ENCODE results near the gene IGSF21. TPM values are rescaled to one million over a fixed set of nuclear protein-coding genes. Genes with fewer than 3 reads are reported as not detected.

Gene IGSF21
- total RNA-seq, 4 donors from 2014 or later: 0.31 to 3.5 (median 1.7) TPM

DNA sequence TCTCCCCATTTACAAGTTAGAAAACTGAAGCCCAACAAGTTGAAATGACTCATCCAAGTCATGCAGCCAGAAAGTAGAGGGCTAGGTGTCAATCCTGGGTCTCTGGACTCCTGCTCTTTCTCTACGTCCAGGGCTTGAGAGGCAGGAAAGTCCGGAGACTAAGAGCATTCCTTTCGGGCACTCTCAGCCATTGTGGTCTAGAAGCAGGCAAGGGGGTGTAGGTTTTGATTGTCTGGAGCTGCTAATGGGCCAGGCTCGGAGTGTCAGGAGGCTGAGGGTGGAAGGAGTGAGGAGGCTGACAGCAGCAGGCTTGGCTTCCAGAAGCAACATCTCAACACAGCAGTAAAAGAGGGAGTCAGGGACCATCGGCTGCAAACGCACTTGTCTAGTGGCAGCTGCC lies 265.6 kb downstream of the IGSF21 start:
- Histone ChIP-seq H3K36me3 (no peaks in the 10 kb centered on the region), H3K27me3 (peaks cover 38% of the 10 kb centered on the region), H3K4me3 (no peak overlapping the region), H3K9me3 (peaks cover 0 to 3% (median 0%) of the 10 kb centered on the region in 3 donors), H3K4me1 (no peaks in the 10 kb centered on the region), H3K27ac (no peak overlapping the region)
- no peak for ATAC-seq
- TF ChIP-seq POLR2A (IDR thresholded peaks at IDR 0.05) (no peak), POLR2AphosphoS5 (IDR thresholded peaks at IDR 0.05) (no peak), EP300 (IDR thresholded peaks at IDR 0.05) (no peak)
- TF ChIP-seq, protein P1, sequence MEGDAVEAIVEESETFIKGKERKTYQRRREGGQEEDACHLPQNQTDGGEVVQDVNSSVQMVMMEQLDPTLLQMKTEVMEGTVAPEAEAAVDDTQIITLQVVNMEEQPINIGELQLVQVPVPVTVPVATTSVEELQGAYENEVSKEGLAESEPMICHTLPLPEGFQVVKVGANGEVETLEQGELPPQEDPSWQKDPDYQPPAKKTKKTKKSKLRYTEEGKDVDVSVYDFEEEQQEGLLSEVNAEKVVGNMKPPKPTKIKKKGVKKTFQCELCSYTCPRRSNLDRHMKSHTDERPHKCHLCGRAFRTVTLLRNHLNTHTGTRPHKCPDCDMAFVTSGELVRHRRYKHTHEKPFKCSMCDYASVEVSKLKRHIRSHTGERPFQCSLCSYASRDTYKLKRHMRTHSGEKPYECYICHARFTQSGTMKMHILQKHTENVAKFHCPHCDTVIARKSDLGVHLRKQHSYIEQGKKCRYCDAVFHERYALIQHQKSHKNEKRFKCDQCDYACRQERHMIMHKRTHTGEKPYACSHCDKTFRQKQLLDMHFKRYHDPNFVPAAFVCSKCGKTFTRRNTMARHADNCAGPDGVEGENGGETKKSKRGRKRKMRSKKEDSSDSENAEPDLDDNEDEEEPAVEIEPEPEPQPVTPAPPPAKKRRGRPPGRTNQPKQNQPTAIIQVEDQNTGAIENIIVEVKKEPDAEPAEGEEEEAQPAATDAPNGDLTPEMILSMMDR (IDR thresholded peaks at IDR 0.05): no peak
- 63 to 90% methylated on average over 3 to 5 of the region's 6 CpGs for WGBS, 2 donors (ENCODE audit: low coverage in 1 of 2)

DNA sequence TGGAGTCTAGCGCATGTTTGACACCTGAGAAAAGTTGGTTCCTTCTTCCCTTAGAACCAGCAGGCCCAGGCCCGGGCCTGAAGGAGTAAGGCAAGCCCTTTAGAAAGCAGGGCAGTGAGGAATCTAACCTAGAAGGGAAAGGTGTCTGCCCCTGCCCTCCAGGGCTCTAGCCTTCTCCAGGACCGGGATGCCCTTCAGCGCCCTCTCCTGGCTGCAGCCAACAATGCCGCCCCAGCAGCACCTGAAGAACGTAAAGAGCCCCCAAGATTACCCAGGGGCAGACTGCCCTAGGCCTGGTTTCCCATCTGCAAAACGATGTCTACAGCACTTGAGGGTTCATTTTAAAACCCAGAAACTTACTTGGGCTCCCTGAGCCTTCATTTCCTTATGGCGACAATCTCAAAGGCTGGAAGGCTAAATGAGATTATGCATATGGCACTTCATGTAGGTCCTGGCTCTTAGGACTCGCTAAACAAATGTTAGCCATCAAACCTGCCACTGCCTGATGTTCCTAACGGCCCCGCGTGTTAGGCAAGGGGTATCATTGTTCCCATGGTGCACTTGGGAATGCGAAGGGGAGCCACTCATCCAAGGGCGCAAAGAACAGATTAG lies 266.4 kb downstream of the IGSF21 start:
- H3K4me3 ChIP-seq: no peak overlapping the region
- no peaks in the 10 kb centered on the region for H3K4me1 ChIP-seq
- TF ChIP-seq EP300 (IDR thresholded peaks at IDR 0.05) (no peak), POLR2AphosphoS5 (IDR thresholded peaks at IDR 0.05) (no peak), POLR2A (IDR thresholded peaks at IDR 0.05) (no peak)
- TF ChIP-seq, protein P1 (IDR thresholded peaks at IDR 0.05): no peak
- peaks cover 0 to 12% (median 0%) of the 10 kb centered on the region in 3 donors for H3K9me3 ChIP-seq
- ATAC-seq: no peak
- H3K27me3 ChIP-seq: peaks cover 40% of the 10 kb centered on the region
- WGBS, 2 donors (ENCODE audit: low coverage in 1 of 2): 24% methylated on average over 5 of the region's 14 CpGs; no CpG with 5 or more reads in 1 of the 2 donors
- H3K27ac ChIP-seq: no peak overlapping the region
- no peaks in the 10 kb centered on the region for H3K36me3 ChIP-seq

DNA sequence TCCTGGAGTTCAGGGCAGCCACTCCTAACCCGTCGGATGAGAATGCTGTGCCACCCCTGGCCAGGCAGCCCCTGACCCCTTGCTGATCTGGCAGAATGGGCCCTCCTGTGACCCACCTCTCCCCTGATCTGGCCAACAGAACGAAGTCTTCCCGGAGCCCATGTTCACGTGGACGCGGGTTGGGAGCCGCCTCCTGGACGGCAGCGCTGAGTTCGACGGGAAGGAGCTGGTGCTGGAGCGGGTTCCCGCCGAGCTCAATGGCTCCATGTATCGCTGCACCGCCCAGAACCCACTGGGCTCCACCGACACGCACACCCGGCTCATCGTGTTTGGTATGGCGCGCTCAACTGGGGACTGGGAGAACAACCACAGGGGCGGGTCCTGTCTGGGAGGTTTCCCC lies 269.1 kb downstream of the IGSF21 start:
- no peak overlapping the region for H3K27ac ChIP-seq
- no peak overlapping the region for H3K4me3 ChIP-seq
- peaks cover 50% of the 10 kb centered on the region for H3K27me3 ChIP-seq
- no peaks in the 10 kb centered on the region for H3K4me1 ChIP-seq
- H3K9me3 ChIP-seq: peaks cover 0 to 29% (median 0%) of the 10 kb centered on the region in 3 donors
- no peak for ATAC-seq
- 65% methylated on average over 2 of the region's 24 CpGs; no CpG with 5 or more reads in 1 of the 2 donors for WGBS, 2 donors (ENCODE audit: low coverage in 1 of 2)
- H3K36me3 ChIP-seq: no peaks in the 10 kb centered on the region
- TF ChIP-seq EP300 (IDR thresholded peaks at IDR 0.05) (no peak), POLR2AphosphoS5 (IDR thresholded peaks at IDR 0.05) (no peak), POLR2A (IDR thresholded peaks at IDR 0.05) (no peak)
- TF ChIP-seq, protein P1 (IDR thresholded peaks at IDR 0.05): no peak

DNA sequence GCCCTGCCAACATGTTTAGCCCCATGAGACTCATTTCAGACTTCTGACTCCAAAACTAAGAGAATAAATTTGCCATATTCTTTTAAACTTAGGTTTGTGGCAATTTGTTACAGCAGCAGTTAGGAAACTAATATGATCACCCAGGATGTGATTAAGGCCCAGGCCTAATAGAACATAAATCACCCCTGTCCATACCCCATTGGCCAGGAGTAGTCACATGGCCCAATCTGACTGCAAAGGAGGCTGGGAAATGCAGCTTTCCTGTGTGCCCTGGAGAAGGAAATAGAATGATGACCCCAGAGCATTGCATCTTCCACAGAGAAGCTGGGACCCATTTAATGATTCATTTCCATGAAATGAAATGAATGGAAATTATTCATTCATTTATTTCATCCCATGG lies 272.7 kb downstream of the IGSF21 start:
- no peak overlapping the region for H3K4me3 ChIP-seq
- peaks cover 0 to 29% (median 0%) of the 10 kb centered on the region in 3 donors for H3K9me3 ChIP-seq
- peaks cover 0 to 3% (median 0%) of the 10 kb centered on the region in 3 donors for H3K4me1 ChIP-seq
- no peaks in the 10 kb centered on the region for H3K36me3 ChIP-seq
- H3K27me3 ChIP-seq: peaks cover 62% of the 10 kb centered on the region
- TF ChIP-seq POLR2AphosphoS5 (IDR thresholded peaks at IDR 0.05) (no peak), POLR2A (IDR thresholded peaks at IDR 0.05) (no peak)
- no peak overlapping the region for H3K27ac ChIP-seq
- ATAC-seq: no peak

DNA sequence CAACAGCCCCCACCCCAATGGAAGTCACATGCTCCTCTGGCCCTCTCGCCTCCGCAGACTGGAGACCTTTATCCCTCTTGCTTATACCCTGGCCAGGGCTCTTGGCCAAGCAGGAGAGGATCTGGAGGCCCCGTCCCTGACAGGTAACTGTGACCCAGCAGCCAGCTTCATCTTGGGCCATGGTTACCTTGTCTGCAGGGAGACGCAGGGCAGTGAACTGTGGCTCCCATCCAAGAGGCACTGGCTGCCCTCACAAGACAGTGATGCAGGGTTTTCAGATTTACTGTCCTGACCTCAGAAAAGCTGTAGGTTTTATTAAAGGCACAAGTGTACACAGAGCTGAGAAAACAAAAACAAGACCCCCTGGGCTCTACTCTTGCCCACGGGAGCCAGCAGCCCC lies 276.5 kb downstream of the IGSF21 start:
- WGBS, 2 donors (ENCODE audit: low coverage in 1 of 2): no CpG with 5 or more reads among the region's 5 CpGs
- H3K4me1 ChIP-seq: peaks cover 0 to 6% (median 0%) of the 10 kb centered on the region in 3 donors
- no peak for ATAC-seq
- H3K4me3 ChIP-seq: no peak overlapping the region
- TF ChIP-seq, protein P1 (IDR thresholded peaks at IDR 0.05): no peak
- no peak for TF ChIP-seq POLR2AphosphoS5 (IDR thresholded peaks at IDR 0.05)
- TF ChIP-seq POLR2A (IDR thresholded peaks at IDR 0.05): no peak
- no peak for TF ChIP-seq EP300 (IDR thresholded peaks at IDR 0.05)
- H3K36me3 ChIP-seq: no peaks in the 10 kb centered on the region
- no peak overlapping the region for H3K27ac ChIP-seq
- H3K9me3 ChIP-seq: peaks cover 0 to 16% (median 0%) of the 10 kb centered on the region in 3 donors
- H3K27me3 ChIP-seq: peaks cover 43% of the 10 kb centered on the region

Measured in gastroesophageal sphincter (tissue), 4 donors.